HUDEP-2 (cell line): Measurements from ENCODE around the gene ENTPD8.
A peak's percentile ranks its signal among the peaks of the same experiment; 100 is the strongest.
"Not testable (repeated sequence)": the region's sequence is repeated elsewhere in the genome, so short reads cannot be mapped to it uniquely, and the experiment has no call there.

ENCODE experiments used
- DNase-seq, 76 experiments: peaks; one replicate each; lab custom pipeline; 2025; ENCODE audit not compliant: unreplicated experiment in 76 of 76; lab: John Stamatoyannopoulos, UW

Gene ENTPD8

GRCh38 chr9:137416006-137416562 is 25.1 kb downstream of the ENTPD8 start:
- no peak for DNase-seq

DNA sequence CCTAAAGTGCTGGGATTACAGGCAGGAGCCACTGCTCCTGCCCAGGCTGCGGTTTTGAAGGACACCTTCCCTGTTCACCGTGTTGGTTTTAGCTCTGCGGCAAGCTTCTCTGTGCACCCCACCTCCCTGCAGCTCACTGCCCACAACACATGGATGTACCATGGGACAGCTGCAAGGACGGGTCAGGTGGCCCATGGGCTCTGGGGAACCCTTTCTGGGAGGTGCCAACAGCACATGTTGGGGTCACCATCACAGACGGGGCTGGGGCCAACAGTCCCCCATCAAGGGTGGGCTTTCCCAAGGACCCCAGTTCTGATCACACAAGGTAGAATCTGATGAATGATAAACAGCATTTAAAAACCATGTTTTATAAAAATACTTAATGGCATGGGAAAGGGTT is 25.7 kb downstream of the ENTPD8 start:
- no peak for DNase-seq

DNA sequence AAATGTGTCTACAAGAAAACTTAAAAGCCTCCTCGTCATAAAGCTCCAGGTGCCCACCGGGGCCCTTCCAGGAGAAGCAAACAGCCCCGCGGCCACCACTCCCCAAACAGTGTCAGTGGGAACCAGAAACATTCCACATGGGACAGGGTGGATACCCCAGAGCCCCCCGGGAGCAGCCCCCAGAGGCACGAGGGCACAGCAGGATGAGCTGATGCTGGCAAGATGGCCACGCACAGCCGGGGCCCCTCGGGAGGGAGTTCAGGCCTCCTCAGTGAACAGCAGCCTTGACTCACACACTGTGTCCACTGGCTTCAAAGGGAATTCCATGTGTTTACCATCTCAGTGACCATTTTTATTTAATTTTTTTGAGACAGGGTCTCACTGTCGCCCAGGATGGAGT is 28.7 kb downstream of the ENTPD8 start:
- DNase-seq = no peak

DNA sequence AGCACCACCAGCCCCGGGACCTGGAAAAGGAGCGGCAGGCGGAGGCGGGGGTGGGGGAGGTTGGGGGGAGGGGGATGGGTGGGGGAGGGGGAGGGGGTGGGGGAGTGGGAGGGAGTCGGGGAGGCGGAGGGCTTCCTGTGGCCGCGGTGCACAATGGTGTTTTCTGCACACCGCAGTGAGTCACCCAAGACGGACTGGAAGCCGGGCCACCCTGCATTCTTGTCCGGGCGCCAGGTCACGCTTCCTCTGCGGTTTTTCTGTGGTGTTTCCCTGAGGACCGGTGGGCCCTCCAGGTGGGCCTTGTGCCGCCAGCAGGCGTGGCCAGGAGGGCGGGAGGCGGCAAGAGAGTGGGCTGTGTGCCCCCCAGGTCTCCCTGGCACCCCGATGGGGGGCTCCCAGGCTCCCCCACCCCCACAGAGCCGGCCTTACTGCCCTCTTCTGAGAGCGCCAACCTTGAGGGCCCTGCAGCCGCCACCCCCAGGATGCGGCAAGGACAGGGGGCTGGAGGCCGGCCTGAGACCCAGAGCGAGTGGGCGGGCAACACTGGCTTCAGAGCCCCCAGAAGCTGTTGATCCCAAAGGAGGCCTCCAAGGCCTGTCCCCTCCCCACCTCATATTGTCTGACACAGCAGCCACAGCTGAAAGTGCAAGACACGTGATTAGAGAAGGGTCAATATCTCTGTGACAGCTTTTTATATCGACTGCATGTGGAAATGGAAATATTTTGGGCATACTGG is 29.3 kb downstream of the ENTPD8 start:
- peak in 70 of 76 experiments; percentile 12 to 85 (median 68) for DNase-seq

DNA sequence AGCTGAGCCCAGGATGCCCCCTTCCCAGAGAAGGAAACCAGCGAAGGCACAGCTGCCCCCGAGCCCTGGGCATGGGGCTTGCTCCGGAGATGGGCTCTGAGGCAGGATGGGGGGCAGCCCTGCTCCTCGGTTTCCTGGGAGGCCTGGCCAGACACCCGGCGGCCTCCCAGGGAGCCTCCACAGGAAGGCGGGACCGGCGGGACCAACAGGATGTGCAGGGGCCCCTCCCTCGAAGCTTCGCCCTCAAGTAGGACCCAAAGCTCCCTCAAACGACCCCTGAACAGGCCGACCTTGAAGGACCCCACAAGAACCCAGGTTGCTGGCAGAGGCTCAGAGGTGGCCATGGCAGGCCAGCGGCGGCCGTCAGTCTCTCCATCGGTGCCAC is 29.9 kb downstream of the ENTPD8 start:
- DNase-seq = no peak

DNA sequence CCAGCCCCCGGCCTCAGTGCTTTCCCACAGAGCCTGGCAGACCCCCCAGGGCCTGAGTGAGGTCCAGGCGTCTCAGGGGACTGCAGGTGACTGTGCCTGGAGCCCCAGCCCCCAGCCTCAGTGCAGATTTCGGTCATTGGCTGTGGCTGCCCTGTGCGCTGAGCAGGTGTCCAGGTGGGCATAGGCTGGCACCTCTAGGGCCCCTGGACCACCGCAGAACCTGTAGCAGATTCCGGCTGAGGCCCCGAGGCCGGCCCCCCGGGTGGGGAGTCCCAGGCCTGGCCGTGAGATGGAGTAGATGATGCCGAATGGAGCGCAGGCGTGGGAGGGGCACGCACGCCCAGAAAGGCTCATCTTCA is 30.3 kb downstream of the ENTPD8 start:
- DNase-seq = no peak

GRCh38 chr9:137410236-137410890 is 30.8 kb downstream of the ENTPD8 start:
- not testable (repeated sequence) for DNase-seq

DNA sequence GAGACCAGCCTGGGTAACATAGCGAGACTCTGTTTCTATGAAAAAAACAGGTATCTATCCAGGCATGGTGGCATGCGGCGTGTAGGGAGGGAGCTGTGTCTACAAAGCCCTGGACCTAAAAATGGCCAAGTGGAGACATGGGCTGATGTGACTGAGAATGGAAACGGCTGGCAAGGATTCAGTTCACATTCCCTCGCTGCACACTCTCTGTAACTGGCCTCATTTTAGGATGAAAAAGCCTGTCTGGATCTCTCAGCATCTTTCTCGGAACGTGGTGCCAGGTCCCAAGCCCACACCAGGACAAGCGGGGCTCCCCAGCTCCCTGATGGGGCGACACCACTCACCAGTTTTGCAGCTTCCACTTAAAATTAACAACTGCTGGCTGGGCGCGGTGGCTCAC is 31.6 kb downstream of the ENTPD8 start:
- DNase-seq = no peak

DNA sequence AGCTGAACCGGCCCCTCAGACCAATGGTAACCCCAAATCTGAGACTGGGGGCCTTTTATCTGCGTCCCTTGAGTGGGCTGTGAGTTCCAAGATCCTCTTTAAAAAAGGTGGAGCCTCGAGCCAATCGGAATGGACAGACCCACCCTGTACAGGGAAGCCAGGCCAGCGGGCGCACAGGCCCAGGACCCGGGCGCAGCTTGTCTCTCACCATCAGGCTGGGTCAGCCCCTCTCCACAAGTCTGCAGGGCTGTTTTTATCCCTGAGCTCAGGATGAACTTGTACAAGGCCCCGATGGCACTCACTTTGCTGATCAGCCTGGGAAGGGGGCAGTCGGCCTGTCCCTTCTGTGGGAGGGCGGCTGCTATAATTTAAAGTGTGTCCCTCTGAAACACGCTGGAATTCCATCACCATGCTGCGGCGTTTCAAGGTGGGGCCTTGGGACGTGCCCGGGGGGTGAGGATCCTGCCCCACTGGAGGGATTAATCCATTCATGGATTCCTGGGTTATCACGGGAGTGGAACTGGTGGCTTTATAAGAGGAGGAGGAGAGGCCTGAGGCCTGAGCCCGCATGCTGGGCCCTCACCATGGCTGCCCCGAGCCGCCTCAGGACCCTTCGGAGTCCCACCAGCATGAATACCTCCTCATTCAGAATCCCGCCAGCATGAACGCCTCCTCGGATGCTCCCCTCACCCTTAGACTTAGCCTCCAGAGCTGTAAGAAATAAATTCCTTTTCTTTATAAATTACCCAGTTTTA is 32.3 kb downstream of the ENTPD8 start:
- DNase-seq = no peak

DNA sequence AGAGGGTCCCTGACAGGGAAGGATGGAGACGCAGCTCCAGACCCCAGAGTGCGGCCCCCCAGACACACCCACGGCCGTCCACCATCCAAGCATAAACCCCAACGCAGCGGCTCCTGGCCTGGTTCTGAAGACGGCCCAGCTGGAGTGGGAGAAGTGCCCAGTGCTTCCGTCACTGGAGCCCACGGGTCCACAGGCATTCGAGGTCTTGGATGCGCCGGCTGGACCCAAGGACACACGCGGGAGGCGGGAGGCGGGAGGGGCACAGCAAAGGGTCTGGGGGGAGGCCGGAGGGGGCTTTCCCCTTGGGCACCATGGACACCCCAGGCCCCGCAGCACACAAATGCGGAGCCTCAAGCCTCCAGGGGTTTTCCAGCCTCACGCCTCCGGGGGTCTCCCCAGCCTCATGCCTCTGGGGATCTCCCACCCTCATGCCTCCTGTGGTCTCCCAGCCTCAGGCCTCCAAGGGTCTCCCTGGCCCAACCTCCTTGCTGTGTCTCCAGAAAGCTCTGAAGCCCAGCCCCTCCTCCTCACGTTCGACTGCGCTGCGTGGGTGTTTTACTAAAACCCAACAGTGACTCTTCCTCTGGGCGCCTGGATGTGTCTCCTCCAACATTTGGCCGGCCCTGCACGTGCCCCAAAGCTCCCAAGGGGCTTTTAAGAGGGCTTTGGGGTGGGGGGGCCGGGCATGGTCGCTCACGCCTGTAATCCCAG is 33.4 kb downstream of the ENTPD8 start:
- DNase-seq = no peak

DNA sequence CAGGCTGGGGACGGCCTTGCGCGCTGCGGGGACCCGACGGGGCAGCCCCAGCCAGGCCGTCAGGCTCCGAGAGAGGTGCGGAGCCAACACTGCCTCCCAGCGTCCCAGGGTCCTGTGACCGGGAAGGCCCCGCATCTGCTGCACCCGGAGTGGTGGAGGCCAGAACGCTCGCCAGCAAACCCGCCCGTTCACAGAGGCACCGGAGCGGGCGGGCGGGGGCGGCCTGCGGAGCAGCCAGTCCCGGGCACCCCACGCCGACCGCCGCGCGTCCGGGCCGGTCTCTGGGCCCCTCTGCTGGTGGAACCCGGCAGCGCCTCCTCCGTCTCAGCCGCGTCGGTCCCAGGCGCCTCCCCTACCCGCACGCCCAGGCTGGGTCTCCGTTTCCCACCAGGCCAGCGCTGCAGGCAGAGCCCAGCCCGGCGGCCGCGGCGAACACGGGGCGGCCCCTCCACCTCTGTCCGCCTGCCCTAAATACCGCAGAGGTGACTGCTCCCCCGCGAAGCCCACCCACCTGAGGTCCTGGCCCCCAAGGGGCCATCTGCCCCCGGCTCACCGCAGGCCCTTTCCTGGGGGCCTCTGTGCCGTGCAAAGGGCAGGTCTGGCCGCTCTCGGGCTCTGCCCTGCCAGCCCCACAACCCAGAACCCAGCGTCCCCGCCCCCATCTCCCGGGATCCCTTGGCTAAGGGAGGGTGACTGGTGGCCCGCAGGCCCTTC is 34.1 kb downstream of the ENTPD8 start:
- peak in 60 of 76 experiments; percentile 5 to 80 (median 44) for DNase-seq

DNA sequence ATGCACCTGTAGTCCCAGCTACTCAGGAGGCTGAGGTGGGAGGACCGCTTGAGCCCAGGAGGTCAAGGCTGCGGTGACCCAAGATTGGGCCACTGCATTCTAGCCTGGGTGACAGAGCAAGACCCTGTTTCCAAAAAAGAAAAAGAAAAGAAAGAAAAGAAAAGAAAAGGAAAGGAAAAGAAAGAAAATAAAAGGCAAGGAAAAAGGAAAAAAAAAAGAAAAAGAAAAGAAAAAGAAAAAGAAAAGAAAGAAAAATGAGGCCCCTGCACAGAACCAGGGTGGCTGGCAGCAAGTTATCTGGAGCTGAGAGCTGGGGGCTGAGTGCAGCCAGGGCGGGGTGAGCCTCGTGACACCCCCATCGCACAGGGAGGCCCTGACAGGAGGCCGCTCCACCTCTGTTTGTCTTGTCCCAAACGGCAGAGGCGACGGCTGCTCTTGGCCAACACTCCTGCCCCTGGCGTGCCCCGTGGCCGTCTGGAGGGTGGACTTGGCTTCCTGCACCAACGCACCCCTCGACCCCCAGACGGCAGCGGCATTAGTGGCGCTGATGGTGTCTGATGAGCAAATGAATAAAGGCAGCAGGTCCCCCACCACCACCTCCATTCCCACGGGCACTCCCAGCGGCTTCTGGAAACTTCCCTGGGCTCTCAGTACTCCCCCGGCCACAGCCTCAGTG is 34.9 kb downstream of the ENTPD8 start:
- DNase-seq = peak in 39 of 76 experiments; percentile 9 to 69 (median 37)

DNA sequence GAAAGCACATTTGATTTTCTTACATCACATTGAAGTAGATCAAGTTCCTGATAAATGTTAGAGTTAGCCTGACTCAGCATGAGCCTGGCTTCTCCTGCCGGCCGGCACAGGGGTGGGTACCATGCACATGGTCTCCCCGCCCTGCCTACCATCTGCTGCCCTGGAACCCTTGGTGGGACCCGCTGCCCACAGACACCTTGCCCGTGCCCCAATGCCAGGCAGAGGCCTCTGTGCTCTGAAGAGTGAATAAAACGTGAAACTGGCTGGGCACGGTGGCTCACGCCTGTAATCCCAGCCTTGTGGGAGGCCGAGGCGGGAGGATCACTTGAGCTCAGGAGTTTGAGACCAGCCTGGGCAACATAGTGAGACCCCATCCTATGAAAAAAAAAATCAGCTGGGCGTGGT is 35.5 kb downstream of the ENTPD8 start:
- peak in 28 of 76 experiments; percentile 6 to 57 (median 32) for DNase-seq

DNA sequence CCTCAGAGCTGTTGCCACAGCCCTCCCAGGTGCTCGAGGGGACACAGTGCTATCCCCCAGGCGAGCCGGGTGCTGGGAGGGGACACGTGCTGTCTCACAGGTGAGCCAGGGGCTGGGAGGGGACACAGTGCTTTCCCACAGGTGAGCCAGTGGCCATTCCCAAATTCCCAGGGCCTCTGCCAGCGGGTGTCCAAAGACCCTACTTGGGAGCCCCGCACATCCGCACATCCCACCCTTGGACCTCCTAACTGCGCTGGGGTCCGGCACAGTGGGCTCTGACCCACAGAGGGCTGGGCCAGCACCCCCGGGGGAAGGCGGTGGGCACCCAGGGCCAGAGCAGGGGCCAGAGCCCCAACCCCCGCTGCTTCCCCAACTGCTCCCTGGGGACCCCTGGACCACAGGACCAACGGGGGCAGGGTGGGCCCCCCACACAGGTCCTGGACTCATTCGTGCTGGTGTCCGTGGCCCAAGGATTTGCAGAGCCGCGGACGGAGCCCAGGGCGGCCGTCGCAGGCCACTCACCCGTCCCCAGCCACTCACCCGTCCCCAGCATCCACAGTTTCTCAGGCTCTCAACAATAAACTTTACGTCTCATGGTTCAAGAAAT is 36.1 kb downstream of the ENTPD8 start:
- no peak for DNase-seq

- DNase-seq = no peak
Measured at GRCh38 chr9:137403269-137403668, 37.9 kb downstream of the ENTPD8 start.

- DNase-seq = no peak
Measured at GRCh38 chr9:137402746-137403145, 38.4 kb downstream of the ENTPD8 start.

GRCh38 chr9:137398561-137399468 is 42.3 kb downstream of the ENTPD8 start:
- DNase-seq = no peak
